Measurements from ENCODE around the gene EVL.
"Not testable (repeated sequence)": the region's sequence is repeated elsewhere in the genome, so short reads cannot be mapped to it uniquely, and the experiment has no call there.

EVL gene

DNA sequence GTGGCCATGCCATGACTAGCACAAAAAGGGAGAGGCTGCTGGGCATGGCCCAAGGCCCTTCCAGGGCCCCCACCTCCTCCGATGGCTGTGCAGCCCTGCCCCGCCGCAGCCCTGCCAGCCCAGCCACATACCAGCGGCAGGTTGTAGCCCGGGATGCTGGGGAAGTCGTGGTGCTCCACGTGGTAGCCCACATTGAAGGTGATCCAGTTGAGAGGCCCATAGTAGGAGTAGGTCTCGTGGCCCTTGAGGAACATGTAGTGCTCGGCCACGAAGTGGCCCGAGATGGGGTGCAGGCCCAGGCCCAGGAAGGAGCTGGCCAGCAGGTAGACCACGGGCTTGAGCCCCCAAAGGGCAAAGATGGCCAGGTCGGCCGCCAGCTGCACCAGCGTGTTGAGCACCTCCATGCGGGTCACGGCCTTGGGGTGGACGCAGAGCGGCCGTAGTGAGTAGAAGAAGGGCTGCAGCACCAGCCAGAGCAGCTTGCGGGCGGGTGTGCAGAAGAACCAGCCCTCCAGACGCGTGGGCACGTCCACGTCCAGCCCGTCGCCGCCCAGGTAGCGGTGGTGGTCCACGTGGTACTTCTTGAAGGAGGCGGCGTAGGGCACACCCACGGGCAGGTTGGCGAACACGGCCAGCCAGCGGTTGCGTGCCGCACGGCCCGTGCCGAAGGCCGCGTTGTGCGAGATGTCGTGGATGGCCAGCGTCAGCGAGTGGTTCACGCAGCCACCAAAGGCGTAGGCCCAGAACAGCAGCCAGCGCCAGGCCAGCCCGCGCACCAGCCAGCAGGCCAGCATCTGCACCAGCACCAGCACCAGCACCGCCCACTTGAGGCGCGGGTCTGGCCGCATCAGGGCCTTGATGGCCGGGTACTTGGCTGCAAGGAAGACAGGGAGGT lies 83.9 kb downstream of the EVL start:
- no peak for DNase-seq

DNA sequence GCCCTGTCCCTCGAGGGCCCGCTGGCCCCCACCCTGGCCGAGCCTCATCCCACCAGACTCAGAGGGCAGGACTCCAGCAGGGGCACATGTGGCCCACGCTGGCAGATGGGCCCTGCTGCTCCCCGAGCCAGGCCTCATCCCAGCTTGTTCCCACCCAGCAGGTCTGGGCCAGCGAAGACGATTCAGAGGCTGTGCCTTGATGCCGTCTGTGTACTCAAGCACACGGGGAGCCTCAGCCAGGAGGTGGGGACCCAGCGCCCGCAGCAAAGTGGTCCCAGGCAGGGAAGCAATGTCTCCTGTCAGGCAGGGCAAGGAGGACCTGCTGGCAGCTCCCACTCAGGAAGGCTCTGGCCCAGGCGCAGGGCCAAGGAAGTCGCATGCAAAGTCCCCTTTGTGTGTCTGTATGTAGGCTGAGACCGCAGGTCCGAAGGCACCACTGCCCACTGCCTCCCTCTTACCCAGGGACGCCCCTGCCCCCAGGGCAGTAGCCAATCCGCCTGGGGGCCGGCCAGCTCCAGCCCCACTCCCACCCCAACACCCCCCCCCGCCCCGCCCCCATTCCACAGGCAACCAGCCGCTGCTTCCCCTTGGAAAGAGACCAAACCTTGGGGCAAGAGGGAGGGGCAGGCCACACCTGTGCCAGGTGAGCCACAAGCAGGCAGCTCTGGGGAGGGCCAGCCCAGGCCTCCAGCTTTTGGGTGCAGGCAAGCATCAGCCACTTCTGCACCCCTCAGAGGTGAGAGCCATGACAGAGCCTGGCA lies 84.8 kb downstream of the EVL start:
- DNase-seq = no peak

DNA sequence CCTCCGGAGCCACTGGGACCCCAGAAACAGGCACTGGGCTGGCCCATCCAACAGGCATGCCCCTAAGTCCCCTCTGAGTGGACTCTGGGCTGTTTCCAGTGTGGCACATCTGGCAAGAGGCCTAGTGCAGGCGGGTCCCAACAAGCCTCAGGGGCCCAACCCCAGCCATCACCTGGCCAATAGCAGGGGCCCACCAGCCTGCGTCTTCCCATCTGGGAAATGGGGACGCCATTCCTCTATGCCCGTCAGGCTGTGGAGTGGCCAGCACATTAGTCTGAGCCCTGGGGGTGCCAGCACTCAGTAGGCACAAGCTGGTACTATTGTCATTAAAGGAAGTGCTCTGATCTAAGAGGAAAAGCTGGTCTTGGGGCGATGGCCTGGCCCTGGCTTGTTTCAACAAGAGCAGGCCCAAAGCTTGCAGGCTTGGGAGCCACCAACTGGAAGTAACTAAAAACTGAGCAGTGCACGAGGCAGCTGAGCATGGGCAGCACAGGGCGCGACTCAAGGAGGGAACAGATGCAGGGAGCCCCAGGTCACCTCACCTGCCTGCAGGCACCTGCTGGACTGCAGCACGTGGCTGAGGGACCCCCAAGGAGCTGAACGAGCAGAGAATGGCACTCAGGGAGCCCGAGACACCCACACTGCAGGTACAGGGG lies 85.8 kb downstream of the EVL start:
- DNase-seq = no peak

DNA sequence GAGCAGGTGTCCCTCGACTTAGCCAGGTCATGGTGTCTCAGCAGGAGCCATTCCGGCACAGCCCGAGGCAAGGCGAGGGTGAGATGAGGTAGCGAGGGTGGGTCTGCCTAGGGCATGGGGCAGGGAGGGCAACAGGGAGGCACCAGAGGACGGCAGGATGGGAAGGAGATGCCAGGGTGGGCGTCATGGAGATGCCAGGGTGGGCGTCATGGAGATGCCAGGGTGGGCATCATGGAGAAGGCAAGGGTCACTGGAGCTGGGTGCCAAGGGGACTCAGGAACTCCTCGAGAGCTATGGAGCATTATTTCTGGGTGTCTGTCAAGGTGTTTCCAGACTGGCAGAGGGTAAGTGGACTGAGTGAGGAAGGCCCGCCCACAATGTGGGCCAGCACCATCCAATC lies 86.9 kb downstream of the EVL start:
- no peak for DNase-seq

DNA sequence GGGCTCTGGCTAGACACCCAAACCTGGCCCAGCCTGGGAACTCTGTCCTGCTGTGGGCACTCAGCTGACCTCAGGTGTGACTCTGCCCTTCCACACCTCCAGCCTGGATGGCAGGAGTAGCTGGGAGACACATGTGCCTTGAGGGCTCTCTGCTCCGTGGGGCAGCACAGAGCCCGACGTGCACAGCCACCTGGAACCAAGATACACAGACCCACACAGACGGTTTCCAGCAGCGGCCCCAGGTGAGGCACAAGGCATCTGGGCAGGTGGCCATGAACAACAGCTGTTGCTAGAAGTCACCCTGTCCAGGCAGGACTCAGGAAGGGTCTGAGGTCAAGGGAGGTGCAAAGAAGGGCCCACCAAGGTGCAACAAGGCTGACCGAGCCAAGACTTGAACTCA lies 88.3 kb downstream of the EVL start:
- DNase-seq = no peak

DNA sequence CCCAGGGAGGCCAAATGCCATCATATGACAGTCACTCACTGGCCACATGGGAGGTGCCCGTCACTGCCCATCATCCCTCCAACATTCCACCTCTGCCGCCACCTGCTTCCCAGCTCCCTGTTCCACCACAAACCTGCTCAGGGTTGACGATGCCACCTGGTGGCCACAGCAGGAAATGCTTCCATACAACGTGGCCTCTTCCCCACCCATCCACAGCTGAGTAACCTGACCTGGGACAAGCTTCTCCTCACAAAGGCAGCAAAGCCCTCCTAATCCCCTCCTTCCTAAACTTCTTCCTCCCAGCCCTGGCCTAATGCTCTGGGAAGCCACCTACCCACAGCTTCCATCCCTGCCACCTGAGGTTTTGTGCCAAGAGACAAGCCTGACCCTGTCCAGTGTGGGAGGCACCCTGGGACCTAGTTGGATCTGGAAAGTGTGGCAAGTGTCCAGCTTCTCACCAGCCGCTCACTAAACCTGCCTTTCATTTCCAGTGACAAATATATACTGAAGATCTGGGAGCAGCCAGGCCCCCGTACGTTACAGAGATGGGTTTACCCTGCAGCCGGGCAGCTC lies 89.9 kb downstream of the EVL start:
- no peak for DNase-seq

DNA sequence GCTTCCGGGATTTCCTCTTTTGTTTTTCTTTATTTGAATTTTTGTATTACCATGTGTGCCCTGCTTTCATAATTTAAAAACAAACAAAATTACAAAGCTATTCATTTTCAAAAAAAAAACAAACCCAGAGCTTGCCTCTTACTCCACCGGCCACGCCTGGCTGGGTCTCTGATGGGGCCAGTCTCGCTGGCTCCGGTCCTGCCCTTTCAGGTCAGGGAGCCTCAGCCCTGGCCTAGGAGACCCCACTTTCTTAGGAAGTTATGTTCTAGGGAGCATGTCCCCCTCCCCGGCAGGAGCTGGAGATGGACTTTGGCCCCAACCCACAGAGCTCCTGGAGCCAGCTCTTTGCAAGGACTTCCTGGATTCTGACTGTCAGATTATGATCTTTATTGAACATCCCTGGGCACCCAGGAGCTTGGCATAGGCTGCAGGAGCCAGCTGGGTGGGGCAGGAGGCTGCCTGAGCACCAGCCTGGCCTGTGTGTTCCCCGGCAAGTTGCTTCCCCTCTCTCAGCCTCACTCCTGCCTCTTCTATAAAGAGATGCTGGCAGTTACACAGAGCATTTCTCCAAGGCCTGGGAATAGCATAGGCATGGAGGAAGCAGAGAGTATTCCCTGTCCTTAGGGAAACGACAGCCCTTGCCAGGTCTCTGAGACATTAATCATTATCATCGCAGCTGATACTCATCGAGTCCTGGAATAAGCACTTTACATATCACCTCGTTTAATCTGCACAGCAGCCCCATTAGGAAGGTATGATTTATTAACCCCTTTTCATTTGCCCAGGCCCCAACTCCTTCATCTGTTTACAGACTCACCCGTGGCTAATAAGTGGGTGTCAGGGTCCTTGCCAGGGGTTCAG lies 90.8 kb downstream of the EVL start:
- DNase-seq = no peak

DNA sequence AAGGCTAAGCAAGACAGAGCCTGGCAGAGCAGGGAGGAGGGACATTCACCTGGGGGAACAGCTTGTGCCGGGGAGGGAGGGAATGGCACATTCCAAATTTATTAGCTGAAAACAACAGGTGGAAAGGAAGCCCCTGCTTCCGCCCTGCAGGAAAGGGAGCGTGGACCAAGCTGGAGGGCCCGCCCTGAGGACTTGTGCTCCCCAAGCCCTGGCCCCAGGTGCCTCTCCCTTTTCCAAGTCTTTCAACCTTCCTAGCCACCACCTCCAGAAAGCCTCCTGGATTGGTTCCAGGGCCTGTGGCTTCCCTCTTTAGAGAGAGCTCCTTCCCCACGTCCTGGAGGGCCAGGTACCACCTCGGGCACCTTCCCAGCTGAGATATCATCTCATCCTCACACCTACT lies 91.6 kb downstream of the EVL start:
- no peak for DNase-seq

DNA sequence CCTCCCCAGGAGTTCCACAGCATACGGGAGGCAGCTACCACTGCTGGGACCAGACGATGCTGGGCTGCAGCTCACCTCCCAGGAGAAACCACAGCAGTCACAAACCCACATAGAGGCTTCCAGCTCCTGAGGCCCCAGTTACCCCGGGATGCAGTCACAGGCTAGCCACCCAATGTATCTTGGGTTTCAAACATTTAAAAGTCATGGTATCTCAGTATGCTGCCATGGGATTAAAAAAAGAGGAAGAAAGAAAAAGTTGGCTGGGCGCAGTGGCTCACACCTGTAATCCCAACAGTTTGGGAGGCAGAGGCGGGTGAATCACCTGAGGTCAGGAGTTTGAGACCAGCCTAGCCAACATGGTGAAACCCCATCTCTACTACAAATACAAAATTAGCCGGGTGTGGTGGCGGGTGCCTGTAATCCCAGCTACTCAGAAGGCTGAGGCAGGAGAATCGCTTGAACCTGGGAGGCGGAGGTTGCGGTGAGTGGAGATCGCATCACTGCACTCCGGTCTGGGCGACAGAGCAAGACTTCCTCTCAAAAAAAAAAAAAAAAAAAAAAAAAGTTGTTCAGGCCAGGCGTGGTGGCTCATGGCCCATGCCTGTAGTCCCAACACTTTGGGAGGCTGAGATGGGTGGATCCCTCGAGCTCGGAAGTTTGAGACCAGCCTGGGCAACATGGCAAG lies 92.5 kb downstream of the EVL start:
- DNase-seq = not testable (repeated sequence)

DNA sequence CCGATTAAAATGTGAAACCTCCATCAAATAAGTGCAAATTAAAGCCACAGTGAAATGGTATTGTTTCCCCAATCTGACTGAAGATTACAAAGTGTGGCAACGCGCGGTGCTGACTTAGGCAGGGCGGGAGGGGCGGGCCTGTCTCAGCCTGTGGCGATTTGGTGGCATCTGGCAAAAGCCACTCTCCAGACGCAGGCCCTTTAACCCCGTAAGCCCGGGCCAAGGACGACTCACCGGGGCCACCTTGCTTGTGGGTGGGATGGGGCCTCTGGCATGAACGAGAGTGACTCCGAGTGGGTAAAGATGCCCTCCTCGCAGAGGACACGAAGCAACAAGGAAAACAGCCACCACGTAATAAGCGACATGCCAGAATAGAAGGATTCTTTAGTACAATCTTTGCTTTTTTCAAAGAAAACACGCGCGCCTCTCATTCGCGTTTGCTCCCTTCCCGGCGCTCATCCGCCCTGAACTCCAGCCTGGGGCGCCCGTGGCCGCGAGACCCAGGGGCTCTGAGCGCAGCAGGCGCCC lies 93.4 kb downstream of the EVL start:
- no peak for DNase-seq

DNA sequence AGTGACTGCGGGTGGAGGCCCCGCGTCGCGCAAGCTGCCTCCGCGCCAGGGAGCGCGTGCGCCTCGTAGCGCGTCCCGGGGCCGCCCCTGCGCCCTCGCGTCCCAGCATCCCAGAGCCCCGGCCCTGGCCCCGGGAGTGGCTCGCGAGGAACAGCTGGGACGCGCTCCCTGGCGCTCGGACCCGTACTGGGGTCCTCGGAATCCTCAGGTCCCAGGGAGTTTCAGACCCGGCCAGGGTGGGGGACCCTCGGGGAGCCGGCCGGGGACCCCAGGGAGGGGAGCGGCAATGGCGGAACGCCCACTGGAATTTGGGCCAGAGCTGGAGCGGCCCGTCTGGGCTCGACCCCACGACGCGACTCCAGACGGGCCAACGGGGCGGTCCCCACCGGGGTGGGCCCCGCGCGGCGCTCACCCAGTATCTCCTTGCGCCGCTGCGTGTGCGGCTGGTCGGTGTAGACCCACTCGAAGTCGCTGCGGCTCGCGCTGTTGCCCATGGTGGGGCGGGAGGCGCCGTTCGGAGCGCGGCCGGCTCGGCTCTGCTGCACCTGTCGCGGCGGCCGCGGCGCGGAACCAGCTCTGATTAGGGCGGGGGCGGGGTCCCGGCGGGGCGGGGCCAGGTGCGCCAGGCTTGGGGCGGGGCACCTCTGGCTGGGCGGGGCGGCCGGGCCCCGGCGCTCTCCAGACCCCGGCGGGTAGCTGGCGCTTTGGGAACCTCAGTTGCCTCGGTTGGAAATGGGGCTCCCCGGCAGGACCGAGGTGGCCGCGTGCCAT lies 94.1 kb downstream of the EVL start, which contains the start of gene DEGS2:
Gene DEGS2, minus strand, starts transcription at position 552 of the 771 bp plus-strand sequence. Its CDS starts 58 bp downstream, at position 494.
- DNase-seq = peak; percentile 32 to 49 (median 39)

DNA sequence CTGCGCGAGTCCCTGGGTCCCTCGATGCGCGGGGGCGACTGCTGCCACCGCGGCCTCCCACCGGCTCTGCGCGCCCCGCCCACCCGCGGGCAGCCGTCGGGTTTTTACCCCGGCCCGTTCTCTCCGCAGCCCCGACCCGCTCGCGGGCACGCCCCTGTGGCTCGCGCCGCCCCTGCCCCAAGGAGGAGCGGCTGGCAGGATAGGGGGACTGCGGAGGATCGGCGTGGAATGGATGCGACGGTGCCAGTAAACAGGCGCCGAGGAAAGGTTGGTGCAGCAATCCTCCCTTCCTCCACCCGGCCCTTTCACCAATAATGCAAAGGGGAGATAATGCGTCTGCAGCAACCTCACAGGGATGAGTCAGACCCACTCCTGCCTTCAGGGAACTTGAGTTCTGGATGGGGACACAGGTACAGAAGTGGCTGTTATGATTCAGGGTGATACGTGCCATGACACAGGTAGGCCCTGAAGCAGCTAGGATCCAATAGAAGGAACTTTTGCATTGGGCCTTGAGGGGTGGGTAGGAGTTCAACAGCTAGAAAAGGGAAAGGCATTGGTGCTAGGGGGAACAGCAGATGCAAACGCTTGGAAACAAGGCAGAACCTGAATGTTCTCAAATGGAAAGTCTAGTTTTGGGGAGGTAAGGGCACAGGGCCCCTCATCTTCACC lies 94.8 kb downstream of the EVL start:
- no peak for DNase-seq

DNA sequence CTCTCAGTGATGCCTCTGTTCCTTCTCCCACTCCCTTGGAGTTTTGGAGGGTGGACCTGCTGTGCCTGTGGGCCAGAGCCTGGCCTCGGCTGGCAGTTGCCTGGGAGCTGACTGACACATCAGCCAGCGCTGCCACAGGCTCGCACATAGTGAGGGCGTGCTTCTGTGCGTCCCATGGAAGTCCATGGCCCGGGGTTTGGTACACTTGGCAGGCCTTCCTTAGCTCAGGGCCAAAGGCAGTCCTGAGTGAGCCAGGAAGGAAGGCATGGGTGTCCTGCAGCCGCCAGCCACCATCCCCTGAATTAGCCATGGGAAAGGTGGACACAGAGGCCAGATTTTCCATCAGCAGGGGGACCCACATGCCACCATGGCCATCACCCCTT lies 95.3 kb downstream of the EVL start:
- DNase-seq = no peak

DNA sequence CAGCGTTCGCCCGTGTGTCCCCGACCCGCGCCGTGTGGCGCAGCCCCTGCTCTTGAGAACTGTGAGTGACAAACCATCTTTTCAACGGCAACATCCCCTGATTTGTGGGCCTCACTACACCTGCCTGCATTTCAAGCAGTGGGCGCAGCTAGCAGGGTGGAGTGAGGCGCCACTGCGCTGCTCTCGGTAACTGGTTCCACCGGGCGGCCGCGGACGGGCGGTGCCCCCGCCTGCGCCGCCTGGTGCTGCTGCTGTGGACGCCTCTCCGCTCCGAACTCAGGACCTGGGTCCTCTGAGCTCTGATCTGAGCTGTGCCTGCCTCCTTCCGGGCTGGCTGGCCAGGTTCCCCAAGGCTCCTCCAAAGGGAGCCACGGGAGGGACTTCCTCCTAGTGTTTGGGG lies 100.2 kb downstream of the EVL start:
- no peak for DNase-seq

DNA sequence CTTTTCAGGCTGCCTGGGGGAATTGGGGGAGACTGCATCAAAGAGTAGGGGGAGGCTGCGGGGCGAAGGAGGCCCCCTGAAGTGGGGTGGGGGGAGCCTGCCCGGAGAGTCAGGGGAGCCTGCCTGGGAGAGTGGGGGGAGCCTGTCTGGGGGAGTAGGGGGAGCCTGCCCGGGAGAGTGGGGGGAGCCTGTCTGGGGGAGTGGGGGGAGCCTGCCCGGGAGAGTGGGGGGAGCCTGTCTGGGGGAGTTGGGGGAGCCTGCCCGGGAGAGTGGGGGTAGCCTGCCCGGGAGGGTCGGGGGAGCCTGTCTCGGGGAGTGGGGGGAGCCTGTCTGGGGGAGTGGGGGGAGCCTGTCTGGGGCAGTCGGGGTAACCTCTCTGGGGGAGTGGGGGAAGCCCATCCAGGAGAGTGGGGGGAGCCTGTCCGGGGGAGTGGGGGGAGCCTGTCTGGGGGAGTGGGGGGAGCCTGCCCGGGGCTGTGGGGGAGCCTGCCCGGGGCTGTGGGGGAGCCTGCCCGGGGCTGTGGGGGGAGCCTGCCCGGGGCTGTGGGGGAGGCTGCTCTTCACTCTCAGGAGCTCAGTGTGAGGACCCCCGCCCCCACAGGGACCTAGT lies 100.7 kb downstream of the EVL start:
- no peak for DNase-seq

DNA sequence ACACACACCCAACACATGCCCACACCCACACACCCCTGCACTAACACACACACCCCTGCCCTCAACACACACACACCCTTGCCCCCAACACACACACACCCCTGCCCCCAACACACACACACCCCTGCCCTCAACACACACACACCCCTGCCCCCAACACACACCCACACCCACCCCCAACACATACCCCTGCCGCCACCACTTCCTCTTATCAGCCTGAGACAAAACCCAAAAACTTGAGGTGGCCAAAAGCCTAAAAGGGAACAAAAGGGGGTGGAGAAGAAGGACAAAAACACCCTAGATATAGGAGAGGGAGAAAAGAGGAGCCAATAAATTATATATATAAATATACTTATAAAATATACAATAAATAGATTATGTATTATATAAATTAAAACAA lies 103.3 kb downstream of the EVL start:
- DNase-seq = no peak

DNA sequence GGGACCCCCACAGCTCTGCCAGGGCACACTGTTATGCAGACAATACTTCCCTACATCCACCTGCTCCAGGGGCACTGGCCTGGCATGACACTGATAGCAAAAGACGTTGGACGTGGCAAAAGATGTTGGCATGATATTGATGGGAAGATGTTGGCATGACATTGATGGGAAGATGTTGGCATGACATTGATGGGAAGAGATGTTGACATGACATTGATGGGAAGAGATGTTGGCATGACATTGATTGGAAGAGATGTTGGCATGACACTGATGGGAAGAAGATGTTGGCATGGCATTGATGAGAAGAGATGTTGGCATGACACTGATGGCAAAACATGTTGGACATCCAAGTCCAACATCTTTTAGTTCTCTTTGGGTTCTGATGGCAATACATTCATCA lies 105.7 kb downstream of the EVL start:
- DNase-seq = no peak

DNA sequence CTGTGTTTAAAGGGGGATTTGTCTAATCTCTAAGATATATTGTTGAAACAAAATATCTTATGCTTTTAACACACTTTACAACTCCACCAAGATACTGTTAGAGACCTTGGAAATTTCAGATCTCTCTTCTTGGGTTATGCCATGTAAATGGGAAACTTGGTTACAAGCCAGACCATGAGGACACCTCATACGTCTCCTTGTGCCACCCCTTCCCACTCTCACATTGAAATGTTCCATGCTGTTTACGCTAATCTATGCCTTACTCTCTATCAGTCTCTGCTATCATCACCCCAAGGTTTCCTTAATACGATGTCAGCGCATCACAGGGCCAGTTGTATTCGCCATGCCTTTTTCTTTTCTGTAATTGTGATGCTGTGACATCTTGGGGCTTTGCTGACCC lies 107.6 kb downstream of the EVL start:
- DNase-seq = no peak

DNA sequence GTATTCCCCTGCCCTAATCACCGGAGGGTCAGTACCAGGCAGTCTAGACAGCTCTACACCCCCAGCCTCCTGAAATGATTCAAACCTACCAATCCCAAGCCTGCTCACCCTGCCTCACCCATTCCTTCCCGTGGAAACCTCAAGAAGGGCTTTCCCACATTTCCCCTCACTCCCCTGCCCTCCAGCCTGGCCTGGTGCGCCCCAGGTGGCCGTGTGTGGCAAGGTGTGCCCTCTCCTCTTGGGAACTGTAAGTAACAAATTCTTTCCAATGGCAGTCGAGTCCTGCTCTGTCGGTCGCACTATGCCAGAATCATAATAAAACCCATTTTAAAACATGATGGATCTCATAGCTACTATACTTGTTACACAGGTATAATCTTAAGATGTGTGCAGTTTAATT lies 108.1 kb downstream of the EVL start:
- no peak for DNase-seq
